B cell (primary cell): ENCODE results near the gene GRK6. TPM values are rescaled to one million over a fixed set of nuclear protein-coding genes. Genes with fewer than 3 reads are reported as not detected.

ENCODE experiments used
- ATAC-seq: fragments of 200-7000 bp; cut with Tn5 transposase; one replicate; pipeline ENCODE4 v1.10.0; 2021; ENCODE audit warnings: low read depth, mild to moderate bottlenecking, moderate number of reproducible peaks, moderate library complexity
- CTCF ChIA-PET: fragments of 350-600 bp; sonication (Branson Sonifier 250); formaldehyde crosslinking; loops from one replicate; lab custom pipeline; 2021; ENCODE audit warnings: antibody characterized with exemption, inconsistent platforms; lab: Charles Lee
- POLR2A ChIA-PET: fragments of 350-600 bp; sonication (Branson Sonifier 250); formaldehyde crosslinking; loops from one replicate; lab custom pipeline; 2021; ENCODE audit warnings: antibody characterized with exemption; lab: Charles Lee
- DNase-seq: peaks from one replicate; pipeline ENCODE4 v3.0.0; 2013
- H2AFZ ChIP-seq: 2 replicates; pipeline ENCODE4 v1.6.1; 2012; ENCODE audit warnings: mild to moderate bottlenecking, low read depth, low read length; ENCODE audit not compliant: insufficient read depth, poor library complexity, severe bottlenecking
- H3K27ac ChIP-seq, 2 donors: 1 replicate in 1 of 2; 2 replicates in 1 of 2; pipeline ENCODE4 v1.5.1; 2012 to 2013; ENCODE audit warnings: low read length in 2 of 2, mild to moderate bottlenecking in 2 of 2, moderate library complexity in 1 of 2
- H3K27me3 ChIP-seq, 4 experiments: fragments of 200-600 bp in 1 of 4; sonication (generic) in 1 of 4; replicated peaks in 1 of 4; 1 replicate in 2 of 4; 2 replicates in 2 of 4; pipeline versions ENCODE4 v1.6.1 to v1.7.0; 2013 to 2016; ENCODE audit warnings: low read length in 3 of 4, mild to moderate bottlenecking in 2 of 4, mixed read lengths in 1 of 4, moderate library complexity in 1 of 4; ENCODE audit not compliant: insufficient read depth in 4 of 4, control insufficient read depth in 3 of 4; ENCODE audit errors: control extremely low read depth in 1 of 4
- H3K36me3 ChIP-seq, 2 experiments: replicated peaks in 1 of 2; 1 replicate in 1 of 2; 2 replicates in 1 of 2; pipeline versions ENCODE4 v1.6.1 to v1.7.1; 2013; ENCODE audit warnings: low read length in 1 of 2; ENCODE audit not compliant: insufficient read depth in 2 of 2, control insufficient read depth in 1 of 2; ENCODE audit errors: control extremely low read depth in 1 of 2, extremely low read depth in 1 of 2
- H3K4me1 ChIP-seq, 2 donors: fragments of 200-600 bp in 1 of 2; sonication (generic) in 1 of 2; 1 replicate in 1 of 2; 2 replicates in 1 of 2; pipeline versions ENCODE4 v1.5.1 to v1.6.1; 2013 to 2017; ENCODE audit warnings: low read length in 2 of 2; ENCODE audit not compliant: control insufficient read depth in 2 of 2, insufficient read depth in 2 of 2
- H3K4me2 ChIP-seq: replicated peaks from 2 replicates; pipeline ENCODE3; 2012; ENCODE audit warnings: mild to moderate bottlenecking, low read depth, low read length; ENCODE audit not compliant: poor library complexity, severe bottlenecking
- H3K4me3 ChIP-seq, 5 experiments: fragments of 200-600 bp in 1 of 5; sonication (generic) in 1 of 5; 1 replicate in 3 of 5; 2 replicates in 2 of 5; pipeline versions ENCODE4 v1.5.1 to v1.7.0; 2011 to 2016; ENCODE audit warnings: low read length in 4 of 5, mild to moderate bottlenecking in 4 of 5, low read depth in 2 of 5, control low read depth in 1 of 5, moderate library complexity in 1 of 5; ENCODE audit not compliant: insufficient read depth in 1 of 5; ENCODE audit errors: control extremely low read depth in 1 of 5, extremely low read depth in 1 of 5
- H3K79me2 ChIP-seq: fragments of 200-600 bp; sonication (generic); one replicate; pipeline ENCODE4 v1.6.0; 2016; ENCODE audit warnings: low read length; ENCODE audit not compliant: control insufficient read depth, insufficient read depth
- H3K9ac ChIP-seq: fragments of 200-600 bp; sonication (generic); 2 replicates; pipeline ENCODE4 v1.6.1; 2017; ENCODE audit warnings: mild to moderate bottlenecking, low read length, moderate library complexity
- H3K9me3 ChIP-seq, 3 donors: one replicate each; pipeline versions ENCODE4 v1.6.1 to v1.7.1; 2013; ENCODE audit warnings: low read length in 2 of 3; ENCODE audit not compliant: control insufficient read depth in 2 of 3, insufficient read depth in 1 of 3; ENCODE audit errors: control extremely low read depth in 1 of 3
- H4K20me1 ChIP-seq: 2 replicates; pipeline ENCODE4 v1.6.0; 2012; ENCODE audit warnings: mild to moderate bottlenecking, low read length; ENCODE audit not compliant: insufficient read depth, control insufficient read depth, poor library complexity, severe bottlenecking
- H3K27ac Mint-ChIP-seq: one replicate; pipeline ENCODE4 v1.8.0; 2021; ENCODE audit warnings: mixed read lengths
- H3K27me3 Mint-ChIP-seq: one replicate; pipeline ENCODE4 v1.8.0; 2021; ENCODE audit warnings: mixed read lengths
- H3K4me1 Mint-ChIP-seq: one replicate; pipeline ENCODE4 v1.8.0; 2021; ENCODE audit warnings: mixed read lengths
- H3K4me3 Mint-ChIP-seq: one replicate; pipeline ENCODE4 v1.8.0; 2021; ENCODE audit warnings: mixed read lengths
- H3K9me3 Mint-ChIP-seq: one replicate; pipeline ENCODE4 v1.8.0; 2022; ENCODE audit warnings: mixed read lengths; ENCODE audit not compliant: insufficient read depth
- EZH2 ChIP-seq: IDR thresholded peaks from 2 replicates; pipeline ENCODE4 v1.6.1; 2012; ENCODE audit warnings: borderline replicate concordance, low read depth, mild to moderate bottlenecking, moderate library complexity, low read length; ENCODE audit not compliant: insufficient read depth, poor library complexity, severe bottlenecking
- WGBS: methylation state at CpG from one replicate; pipeline ENCODE4 v1.1.5; 2013; ENCODE audit warnings: missing lambda C conversion rate; ENCODE audit not compliant: insufficient coverage; 5-methylcytosine and 5-hydroxymethylcytosine counted together
- intact Hi-C: fragments of 100-400 bp; cut with micrococcal nuclease; formaldehyde crosslinking; loops from one replicate; pipeline ENCODE4 v1.10.0; 2022
- polyA plus RNA-seq: library from polyadenylated mRNA; depleted of rRNA; stranded (reverse); fragments of >200 nt; gene quantifications from 2 replicates; pipeline ENCODE4 v1.2.3, GENCODE V29; 2012
- total RNA-seq, 2 donors: library from RNA; stranded (reverse); fragments of 120-200 nt in 1 of 2; gene quantifications; 1 replicate in 1 of 2; 2 replicates in 1 of 2; pipeline versions ENCODE4 v1.2.3 to v1.2.4, GENCODE V29; 2013 to 2022
- TF ChIP-seq, protein P1 (sequence below): fragments of 200-600 bp; IDR thresholded peaks from one replicate; pipeline ENCODE4 v1.8.0; 2022; ENCODE audit warnings: antibody characterized with exemption, mild to moderate bottlenecking

The GRK6 gene
- total and polyA plus RNA-seq, 2 donors (not counting 1 experiment from before 2014, with no cell fraction given): 155 to 173 TPM

DNA sequence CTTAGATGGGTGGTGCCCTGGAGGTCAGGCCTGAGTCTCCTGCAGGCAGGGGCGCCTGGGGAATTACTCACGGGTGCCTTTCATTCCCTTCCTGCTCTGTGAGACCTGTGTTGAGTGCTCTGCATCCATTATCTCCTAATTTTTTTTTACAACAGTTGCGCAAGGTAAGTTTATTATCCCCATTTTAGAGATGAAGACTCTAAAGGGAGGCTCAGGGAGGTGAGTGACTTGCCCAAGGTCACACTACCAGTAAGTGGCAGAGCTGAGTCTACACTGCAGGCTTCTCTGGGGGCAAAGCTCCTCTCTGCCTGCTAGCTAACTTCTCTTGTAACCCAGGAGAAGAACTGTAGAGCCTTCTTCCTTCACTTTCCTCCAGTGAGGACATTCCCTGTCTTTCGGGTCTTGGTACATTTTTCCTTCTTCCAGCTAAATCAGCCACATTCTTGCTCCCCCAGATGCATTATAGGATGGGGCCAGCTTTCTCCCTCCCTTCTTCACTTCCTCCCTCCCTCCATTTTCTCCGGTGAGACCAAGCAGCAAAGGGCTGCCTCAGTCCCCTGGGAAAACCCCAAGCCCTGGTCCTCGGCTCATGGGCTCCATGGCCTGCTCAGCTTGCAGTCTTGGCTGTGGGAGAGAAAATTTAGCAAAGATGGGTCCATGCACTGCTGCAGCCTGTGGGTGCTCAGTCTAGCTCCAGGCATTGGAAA, 21.9 kb downstream of the GRK6 start:
- Mint-ChIP-seq H3K27ac (peak overlapping the region; percentile 44), H3K27me3 (no peaks in the 10 kb centered on the region), H3K9me3 (no peaks in the 10 kb centered on the region), H3K4me1 (peaks cover 57% of the 10 kb centered on the region), H3K4me3 (peak overlapping the region; percentile 75)
- DNase-seq (no peak), ATAC-seq (no peak)
- intact Hi-C loops: no loop called here
- 13% methylated on average over 1 of the region's 6 CpGs for WGBS
- peaks cover 0 to 14% (median 0%) of the 10 kb centered on the region in 4 experiments for H3K27me3 ChIP-seq
- no peak overlapping the region for H2AFZ ChIP-seq
- H3K4me2 ChIP-seq: peak overlapping the region; percentile 93
- POLR2A ChIA-PET: interaction anchor here (1.1 to 10.8 kb wide), 4 partner anchors 17 to 44 kb away, joined by 4 to 103 read pairs (median 15); partner anchors contain the start of gene GRK6
- H3K9me3 ChIP-seq: no peaks in the 10 kb centered on the region
- no peak overlapping the region for H3K4me3 ChIP-seq
- peaks cover 40 to 58% of the 10 kb centered on the region in 2 donors for H3K4me1 ChIP-seq
- H3K79me2 ChIP-seq: peaks cover 20% of the 10 kb centered on the region
- H3K27ac ChIP-seq: no peak overlapping the region
- peaks cover 46% of the 10 kb centered on the region for H4K20me1 ChIP-seq
- no peak for TF ChIP-seq EZH2
- TF ChIP-seq, protein P1, sequence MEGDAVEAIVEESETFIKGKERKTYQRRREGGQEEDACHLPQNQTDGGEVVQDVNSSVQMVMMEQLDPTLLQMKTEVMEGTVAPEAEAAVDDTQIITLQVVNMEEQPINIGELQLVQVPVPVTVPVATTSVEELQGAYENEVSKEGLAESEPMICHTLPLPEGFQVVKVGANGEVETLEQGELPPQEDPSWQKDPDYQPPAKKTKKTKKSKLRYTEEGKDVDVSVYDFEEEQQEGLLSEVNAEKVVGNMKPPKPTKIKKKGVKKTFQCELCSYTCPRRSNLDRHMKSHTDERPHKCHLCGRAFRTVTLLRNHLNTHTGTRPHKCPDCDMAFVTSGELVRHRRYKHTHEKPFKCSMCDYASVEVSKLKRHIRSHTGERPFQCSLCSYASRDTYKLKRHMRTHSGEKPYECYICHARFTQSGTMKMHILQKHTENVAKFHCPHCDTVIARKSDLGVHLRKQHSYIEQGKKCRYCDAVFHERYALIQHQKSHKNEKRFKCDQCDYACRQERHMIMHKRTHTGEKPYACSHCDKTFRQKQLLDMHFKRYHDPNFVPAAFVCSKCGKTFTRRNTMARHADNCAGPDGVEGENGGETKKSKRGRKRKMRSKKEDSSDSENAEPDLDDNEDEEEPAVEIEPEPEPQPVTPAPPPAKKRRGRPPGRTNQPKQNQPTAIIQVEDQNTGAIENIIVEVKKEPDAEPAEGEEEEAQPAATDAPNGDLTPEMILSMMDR: no peak
- CTCF ChIA-PET: interaction anchor here (1.3 to 21.3 kb wide), 11 partner anchors 7 to 139 kb away, joined by 3 to 628 read pairs (median 6); partner anchors contain the start of genes F12, GRK6 and PFN3
- no peak overlapping the region for H3K9ac ChIP-seq
- peaks cover 0 to 3% of the 10 kb centered on the region in 2 experiments for H3K36me3 ChIP-seq
